ENCODE measurements around the gene KIF26B.

DNA sequence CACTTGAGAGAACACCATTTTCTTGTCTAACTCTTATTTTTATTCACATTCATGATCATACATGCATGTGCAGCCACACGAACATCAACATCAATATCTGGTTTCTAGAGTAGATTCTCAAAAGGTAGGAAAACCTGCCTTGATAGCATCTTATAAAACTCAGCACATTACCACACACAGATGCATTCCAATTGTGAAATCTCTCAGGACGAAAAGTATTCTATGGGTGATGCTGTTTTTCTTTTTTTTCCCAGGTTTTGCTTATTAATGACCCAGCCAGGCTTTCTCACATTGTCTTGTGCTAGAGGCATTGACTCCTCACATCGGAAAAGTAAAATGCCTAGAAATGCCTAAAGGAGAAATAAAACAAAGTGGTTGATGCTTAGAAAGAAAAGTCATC lies 562.8 kb downstream of the KIF26B start:
- TF ChIP-seq POLR2A (IDR thresholded peaks at IDR 0.05), result no peak
- TF ChIP-seq, protein P1, sequence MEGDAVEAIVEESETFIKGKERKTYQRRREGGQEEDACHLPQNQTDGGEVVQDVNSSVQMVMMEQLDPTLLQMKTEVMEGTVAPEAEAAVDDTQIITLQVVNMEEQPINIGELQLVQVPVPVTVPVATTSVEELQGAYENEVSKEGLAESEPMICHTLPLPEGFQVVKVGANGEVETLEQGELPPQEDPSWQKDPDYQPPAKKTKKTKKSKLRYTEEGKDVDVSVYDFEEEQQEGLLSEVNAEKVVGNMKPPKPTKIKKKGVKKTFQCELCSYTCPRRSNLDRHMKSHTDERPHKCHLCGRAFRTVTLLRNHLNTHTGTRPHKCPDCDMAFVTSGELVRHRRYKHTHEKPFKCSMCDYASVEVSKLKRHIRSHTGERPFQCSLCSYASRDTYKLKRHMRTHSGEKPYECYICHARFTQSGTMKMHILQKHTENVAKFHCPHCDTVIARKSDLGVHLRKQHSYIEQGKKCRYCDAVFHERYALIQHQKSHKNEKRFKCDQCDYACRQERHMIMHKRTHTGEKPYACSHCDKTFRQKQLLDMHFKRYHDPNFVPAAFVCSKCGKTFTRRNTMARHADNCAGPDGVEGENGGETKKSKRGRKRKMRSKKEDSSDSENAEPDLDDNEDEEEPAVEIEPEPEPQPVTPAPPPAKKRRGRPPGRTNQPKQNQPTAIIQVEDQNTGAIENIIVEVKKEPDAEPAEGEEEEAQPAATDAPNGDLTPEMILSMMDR (IDR thresholded peaks at IDR 0.05), result no peak
- no peak for TF ChIP-seq EP300 (IDR thresholded peaks at IDR 0.05)

Data from tibial nerve (tissue), 4 donors.